Midbrain (tissue), 1 donor: Measurements from ENCODE around the gene EPHX1.
"Not testable (repeated sequence)": the region's sequence is repeated elsewhere in the genome, so short reads cannot be mapped to it uniquely, and the experiment has no call there.

Experiments
- DNase-seq: peaks from one replicate; lab custom pipeline; 2025; lab: John Stamatoyannopoulos, UW

The EPHX1 gene

DNA sequence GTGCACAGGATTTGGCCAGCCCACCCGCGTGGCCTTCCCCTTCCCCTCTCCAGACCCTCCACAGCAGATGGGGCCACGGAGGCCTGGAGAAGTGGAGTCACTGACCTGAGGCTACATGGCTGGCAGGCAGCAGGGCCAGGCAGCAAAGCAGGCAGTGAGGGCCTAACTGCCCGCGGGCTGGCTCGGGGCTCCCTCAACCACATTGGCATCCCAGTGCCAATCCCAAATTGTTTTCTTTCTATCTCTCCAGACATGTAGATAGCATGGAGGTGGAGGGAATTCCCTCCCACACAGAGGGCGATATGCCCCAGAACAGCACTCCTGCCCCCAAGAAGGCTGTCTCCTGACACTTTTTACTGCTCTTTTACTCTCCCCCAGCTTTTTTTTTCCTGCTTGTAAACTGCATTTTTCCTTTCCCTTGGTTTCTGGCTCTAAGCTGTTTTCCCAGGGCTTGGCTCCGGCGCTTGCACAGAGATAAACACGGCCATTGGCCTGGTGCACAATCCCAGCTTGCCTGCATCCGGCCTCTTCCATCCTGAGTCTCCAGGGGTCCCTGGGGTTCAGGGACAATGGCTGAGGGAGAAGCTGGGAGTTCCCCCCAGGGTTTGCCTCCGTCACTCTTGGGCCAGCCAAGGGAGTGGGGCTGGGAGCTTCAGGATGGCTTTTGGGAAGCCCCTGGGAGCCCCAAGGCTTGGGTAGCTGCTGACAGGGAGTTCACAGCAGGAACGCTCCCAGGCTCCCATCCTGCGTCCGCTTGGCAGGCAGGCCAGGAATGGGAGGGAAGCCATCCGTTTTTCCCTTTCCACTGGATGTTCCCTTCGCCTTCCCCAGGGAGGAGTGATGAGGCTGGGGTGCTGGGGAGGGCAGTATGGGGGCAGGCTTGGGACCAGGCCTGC lies 7.0 kb downstream of the EPHX1 start:
- peak; percentile 66 for DNase-seq

DNA sequence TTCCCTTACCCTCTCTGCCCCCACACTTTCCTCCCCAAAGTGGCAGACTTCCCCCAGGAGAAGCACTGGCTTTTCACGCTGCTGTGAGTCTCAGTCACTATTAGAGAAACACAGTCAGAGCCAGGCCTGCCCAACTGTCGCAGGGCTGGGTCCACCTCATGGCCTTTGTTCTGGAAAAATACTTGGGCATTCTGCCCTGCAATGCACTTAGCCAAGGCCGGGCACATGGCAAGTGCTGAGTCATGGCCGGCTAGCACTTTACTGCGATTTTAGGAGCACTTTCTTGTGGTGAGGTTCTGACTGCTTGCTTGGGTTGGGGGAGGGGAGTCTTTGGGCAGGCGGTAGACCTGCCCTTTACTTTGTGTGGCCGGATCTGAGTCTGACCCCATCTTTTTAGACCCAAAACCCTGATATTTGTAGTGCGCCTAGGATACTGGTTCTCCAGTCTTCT lies 7.7 kb downstream of the EPHX1 start:
- peak; percentile 89 for DNase-seq

DNA sequence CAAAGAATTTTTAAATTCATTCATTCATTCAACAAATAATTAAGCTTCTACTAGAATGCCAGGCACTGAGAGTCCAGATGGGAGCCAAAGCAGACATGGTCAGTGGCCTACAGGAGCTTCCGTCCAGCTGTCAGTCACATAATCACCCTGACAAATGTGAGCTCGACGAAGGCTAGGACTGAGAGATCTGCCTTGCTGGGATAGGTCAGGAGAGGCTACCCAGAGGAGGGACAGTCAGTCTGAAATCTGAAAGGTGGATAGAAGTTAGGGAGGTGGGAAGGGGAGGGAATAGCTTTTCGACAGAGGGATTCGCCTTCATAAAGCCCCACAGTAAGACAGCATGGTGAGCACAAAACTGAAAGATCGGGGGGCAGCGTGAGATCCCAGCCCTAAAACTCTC lies 8.3 kb downstream of the EPHX1 start:
- no peak for DNase-seq

DNA sequence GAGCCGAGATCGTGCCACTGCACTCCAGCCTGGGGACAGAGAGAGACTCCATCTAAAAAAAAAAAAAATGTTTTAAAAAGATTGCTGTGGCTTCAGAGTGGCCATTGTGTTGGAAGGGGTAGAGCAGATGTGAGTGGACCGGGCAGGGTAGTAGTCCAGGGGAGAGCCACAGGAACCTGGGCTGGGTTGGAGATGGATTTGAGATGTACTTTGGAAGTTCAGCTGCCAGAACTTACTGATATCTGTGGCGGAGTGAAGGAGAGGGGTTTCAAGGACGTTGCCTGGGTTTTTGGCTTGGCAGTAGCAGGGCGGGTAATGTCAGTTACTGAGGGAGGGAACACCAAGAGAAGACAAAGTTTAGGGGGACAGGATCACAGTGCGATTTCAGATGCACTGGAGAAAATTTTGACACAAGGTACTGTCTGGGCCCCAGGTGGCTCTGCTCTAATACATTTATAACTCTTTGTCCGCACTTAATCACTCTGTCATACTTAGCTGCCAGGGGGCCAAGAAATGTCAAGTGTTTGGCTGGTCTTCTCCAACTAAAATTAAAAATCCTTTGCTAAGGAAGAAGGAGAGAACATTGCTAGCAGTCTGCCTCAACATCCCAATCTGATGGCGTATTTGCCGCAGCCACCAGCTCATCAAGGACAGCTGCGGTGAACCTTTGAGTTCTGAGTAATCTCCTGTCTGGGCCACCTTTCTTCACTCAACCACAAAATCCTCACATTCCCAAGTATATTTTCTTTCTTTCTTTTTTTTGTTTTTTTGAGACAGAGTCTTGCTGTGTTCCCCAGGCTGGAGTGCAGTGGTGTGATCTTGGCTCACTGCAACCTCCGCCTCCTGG lies 9.6 kb downstream of the EPHX1 start:
- no peak for DNase-seq

DNA sequence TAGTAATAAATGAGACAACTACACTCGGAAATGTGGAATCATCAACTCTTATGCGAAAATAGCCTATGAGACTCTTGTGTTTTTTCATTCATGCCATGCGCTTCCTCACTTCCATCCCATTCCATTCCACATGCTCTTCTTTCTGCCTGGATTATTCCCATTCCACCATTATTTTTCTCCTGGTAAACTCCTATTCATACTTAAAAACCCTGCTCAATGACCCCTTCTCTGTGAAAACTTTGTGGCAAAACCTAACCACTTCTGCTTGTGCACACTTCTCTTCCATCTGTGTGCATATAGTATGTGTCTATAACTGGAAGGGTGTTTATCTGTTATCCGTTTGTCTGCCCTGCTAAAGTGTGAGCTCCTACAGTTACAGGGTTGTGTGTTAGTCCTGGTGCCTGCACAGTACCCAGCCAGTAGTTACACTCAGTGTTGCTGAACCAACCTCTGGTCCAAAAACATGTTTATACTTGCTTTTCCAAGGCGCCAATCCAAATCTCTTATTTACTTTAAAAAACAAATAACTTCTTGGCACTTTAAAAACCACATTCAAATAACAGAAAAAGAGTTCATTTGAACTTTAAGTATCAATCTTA lies 10.7 kb downstream of the EPHX1 start:
- no peak for DNase-seq

- no peak for DNase-seq
Measured at GRCh38 chr1:225822655-225823403, 12.9 kb downstream of the EPHX1 start.

GRCh38 chr1:225823811-225824261 lies 13.9 kb downstream of the EPHX1 start:
- no peak for DNase-seq

- DNase-seq: no peak
Measured at GRCh38 chr1:225824533-225824941, 14.6 kb downstream of the EPHX1 start.

GRCh38 chr1:225825078-225825477 lies 15.2 kb downstream of the EPHX1 start:
- DNase-seq: no peak

DNA sequence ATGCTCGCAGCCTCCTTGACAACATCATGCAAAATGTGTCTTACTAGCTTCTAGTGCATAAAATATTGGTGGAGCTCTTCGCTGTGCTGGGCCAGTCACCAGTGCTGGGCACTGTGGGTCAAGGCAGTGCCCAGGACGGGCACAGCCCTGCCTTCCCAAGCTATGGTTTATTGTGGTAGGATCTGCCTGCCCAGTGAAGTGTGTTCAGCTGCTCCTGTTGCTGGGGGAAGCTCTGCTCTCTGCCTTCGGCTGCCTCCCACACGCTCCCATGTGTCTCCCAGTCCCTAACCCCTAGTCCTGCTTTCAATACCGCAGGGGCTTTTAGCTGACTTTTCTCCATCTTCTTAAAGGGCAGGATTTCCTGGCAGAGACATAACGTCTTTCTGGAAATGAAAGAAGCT lies 15.7 kb downstream of the EPHX1 start:
- no peak for DNase-seq

DNA sequence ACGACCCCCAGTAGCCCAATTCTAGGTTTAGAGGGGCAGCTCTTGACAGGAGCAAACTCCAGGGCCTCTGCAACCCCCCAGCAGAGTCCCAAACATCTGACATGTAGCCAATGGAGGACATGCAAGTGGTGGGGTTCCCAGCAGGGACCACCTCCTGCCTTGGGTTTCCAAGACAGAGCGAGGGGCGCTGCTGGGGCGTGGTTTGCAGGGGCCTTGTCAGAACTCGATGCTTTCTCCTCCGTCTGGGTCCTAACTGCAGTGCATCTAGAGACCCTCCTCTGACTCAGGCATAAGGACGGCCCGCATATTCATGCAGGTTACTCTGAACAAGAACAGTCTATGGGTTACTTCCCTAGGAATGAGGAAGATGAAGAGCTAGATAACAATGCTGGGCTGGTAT lies 17.2 kb downstream of the EPHX1 start:
- no peak for DNase-seq

- DNase-seq: no peak
Measured at GRCh38 chr1:225828706-225829345, 18.9 kb downstream of the EPHX1 start.

DNA sequence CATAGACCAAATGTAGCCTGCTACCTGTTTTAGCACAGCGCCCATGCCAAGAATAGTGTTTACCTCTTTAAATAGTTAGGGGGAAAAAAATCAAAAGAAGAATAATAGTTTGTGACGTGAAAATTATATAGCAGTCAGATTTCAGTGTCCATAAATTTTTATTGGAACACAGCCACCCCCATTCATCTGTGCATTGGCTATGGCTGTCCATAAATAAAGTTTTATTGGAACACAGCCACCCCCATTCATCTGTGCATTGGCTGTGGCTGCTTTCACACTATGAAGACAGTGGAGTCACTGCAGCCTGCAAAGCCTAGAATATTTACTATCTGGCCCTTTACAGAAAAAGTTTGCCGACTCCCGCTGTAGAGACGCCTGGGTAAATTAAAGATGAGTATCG lies 20.9 kb downstream of the EPHX1 start:
- DNase-seq: no peak

- DNase-seq: peak; percentile 55
Measured at GRCh38 chr1:225834417-225835329, 24.7 kb downstream of the EPHX1 start.

- peak; percentile 32 for DNase-seq
Measured at GRCh38 chr1:225835856-225836255, 25.9 kb downstream of the EPHX1 start.

DNA sequence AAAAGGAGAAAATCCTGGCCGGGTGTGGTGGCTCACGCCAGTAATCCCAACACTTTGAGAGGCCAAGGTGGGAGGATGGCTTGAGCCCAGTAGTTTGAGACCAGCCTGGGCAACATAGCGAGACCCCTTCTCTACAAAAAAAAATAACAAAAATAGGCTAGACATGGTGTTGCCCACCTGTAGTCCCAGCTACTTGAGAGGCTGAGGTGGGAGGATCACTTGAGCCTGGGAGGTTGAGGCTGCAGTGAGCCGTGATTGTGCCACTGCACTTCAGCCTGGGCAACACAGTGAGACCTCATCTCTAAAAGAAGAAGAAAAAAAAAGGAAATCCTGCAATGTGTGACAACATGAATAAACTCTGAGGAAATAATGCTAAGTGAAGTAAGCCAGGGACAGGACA lies 26.4 kb downstream of the EPHX1 start:
- not testable (repeated sequence) for DNase-seq

- no peak for DNase-seq
Measured at GRCh38 chr1:225838793-225839192, 28.9 kb downstream of the EPHX1 start.

DNA sequence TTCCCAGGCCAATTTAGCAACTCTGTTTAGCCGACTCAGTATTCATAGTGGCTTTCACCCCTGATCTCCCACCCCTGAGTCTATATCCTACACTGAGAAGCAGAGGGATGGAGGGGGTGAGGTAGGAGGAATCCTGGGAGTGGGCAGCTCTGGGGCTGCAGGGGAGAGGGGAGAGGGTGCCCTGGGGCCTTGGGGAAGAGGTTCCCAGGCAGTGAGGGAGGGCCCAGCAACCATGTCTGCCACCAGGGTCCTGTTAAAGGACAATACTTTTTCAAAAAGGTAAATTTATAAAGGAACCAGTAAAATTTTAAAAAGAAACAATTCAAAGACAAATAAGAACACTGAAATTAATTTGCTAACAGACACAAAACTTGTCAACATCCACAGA lies 30.3 kb downstream of the EPHX1 start:
- no peak for DNase-seq

DNA sequence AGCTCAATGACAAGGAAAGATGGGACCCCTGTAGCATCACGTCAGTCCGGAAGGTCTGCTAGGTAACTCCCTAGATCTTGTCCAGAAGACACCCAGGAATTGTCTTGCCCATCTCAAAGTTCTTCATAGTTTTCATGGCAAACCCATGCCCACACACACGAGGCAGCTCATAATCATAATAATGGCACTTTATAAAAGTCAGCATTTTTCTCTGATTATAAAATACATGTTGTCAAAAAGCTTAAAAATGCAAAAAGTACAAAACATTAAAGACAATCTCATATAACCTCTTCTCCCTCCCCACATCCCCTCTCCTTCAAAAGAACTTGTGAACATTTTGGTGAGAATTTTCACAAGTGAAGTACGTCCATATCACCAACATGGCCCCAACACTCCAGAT lies 30.8 kb downstream of the EPHX1 start:
- no peak for DNase-seq

DNA sequence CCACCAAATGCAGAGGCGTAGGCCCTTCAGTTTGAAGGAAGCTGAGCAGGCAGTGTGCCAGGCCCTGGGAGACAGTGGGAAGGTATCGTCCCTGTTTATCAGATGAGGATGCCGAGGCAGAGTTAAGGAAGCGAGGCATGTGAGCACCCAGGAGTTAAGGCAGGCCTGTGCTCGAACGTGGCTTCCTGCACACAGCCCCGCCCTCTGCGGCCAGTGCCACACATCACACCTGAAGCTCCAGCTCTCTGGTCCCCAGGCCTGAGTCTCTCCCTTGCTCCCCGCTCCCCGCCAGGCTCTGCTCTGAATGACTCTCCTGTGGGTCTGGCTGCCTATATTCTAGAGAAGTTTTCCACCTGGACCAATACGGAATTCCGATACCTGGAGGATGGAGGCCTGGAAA lies 32.1 kb downstream of the EPHX1 start:
- no peak for DNase-seq
